Myocyte (in vitro differentiated cells): ENCODE data around the gene AZU1. TPM values are rescaled to one million over a fixed set of nuclear protein-coding genes. Genes with fewer than 3 reads are reported as not detected.
A peak's percentile ranks its signal among the peaks of the same experiment; 100 is the strongest.
"Not testable (repeated sequence)": the region's sequence is repeated elsewhere in the genome, so short reads cannot be mapped to it uniquely, and the experiment has no call there.

Source experiments
- DNase-seq: peaks from one replicate; pipeline ENCODE4 v3.0.0-alpha.2; 2012; ENCODE audit warnings: low read depth
- total RNA-seq: library from RNA; depleted of rRNA; stranded (reverse); fragments of >200 nt; gene quantifications from 2 replicates; pipeline ENCODE4 v1.2.3, GENCODE V29; 2014

The AZU1 gene
- total RNA-seq, 1 donor from 2014 or later: not detected

DNA sequence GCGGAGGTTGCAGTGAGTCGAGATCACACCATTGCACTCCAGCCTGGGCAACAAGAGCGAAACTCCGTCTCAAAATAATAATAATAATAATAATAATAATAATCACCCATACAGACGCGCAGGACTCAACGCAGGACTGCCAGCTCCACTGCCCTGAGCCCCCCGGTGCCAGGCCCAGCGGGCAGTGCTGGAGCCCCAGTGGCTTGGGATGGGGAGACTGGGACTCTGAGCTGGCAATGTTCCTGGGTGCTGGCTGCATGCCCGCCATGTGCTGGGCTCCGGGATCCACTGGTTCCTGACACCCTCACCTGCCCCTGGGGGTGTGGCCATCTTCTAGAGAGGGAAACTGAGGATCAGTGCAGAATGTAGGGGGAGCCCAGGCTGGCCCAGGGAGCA is 325 bp upstream of the AZU1 start:
- no peak for DNase-seq

DNA sequence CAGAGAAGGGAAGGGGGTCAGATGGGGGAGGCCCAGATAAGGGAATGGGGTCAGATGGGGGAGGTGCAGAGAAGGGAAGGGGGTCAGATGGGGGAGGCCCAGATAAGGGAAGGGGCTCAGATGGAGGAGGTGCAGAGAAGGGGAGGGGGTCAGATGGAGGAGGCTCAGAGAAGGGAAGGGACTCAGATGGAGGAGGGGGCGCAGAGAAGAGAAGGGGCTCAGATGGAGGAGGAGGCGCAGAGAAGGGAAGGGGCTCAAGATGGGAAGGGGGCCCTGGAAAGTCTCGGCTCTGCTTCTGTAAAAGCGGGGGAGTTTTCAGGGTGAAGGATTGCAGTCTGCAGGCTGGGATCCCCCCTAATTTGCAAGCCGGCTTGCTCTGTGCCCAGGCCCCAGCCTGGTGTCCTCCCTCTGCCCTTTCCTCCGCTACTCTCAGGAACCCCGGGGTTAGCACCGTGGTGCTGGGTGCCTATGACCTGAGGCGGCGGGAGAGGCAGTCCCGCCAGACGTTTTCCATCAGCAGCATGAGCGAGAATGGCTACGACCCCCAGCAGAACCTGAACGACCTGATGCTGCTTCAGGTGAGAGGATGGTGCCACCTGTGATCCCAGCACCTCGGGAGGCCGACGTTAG is 1.6 kb downstream of the AZU1 start:
- DNase-seq: no peak

DNA sequence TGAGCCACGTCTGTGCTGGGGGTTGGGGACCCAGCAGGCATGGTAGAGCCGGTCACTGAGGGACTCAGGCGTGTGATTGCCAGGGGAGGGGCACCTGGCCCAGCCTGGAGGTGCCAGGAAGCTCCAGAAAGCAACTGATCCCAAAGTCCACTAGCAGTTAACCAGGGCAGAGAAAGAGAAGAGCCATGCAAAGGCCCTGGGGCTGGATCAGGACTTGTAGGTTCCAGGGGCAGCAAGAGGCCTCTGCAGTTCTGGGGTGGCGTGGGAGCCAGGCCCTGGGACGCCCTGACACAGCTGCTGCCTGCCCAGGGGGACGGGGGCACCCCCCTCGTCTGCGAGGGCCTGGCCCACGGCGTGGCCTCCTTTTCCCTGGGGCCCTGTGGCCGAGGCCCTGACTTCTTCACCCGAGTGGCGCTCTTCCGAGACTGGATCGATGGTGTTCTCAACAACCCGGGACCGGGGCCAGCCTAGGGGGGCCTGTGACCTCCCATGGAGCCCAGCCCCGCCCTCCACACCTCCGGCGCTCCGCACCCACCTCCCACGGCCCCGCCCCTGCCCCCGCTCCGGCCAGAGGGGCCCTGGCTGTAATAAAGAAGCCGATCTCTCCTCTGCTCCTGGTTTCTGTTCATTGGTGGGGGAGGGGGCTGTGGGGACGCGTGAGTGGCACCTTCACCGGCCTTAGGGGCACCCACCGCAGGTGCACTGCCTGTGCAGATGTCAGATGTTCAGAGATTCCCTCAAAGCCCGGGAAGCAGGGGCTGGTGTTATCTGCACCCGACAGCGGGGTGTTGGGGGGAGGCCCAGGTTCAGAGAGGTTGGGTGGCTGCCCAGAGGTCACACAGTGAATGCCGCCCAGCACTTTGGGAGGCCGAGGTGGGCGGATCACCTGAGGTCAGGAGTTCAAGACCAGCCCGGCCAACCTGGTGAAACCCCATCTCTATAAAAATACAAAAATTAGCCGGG is 4.1 kb downstream of the AZU1 start:
- no peak for DNase-seq

DNA sequence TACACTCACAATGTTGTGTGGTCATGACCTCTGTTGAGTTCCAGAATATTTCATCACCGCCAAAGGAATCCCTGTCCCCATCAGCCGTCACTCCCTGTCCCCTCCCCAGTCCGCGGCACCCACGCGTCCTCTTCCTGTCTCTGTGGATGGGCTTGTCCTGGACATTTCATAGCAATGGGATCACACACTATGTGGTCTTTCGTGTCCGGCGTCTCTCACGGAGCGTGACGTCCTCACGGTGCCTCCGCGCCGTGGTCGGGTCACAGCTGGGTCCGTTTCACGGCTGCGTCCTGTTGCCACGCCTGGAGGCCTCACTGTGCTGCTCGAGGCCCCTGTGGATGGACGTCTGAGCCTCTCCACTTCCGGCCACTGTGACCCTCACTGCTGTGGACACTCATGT is 6.6 kb downstream of the AZU1 start:
- no peak for DNase-seq

DNA sequence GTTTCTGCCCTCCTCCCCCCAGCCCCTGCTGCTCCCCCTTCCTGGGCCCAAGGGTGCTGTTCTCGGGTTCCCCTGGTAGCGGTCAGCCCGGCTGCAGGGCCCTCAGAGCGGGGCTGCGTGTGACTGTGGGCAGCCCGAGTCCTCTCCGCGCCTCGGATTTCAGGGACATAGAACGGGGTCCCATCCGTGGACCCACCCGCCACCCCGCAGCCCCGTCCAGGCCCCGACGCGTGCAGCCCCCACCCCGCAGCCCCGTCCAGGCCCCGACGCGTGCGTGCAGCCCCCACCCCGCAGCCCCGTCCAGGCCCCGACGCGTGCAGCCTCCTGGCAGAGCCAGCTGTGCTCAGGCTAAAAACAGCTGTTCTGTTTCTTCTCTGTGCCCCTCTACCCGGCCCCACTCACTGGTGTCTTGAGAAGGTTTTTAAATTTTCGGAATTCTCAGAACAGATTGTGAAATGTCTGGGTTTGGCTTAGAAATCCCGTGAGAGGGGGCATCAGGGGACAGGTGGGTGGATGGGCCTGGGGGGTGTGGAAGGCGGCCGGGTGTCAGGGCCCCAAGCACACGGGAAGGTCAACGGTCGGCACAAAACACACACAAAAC is 7.7 kb downstream of the AZU1 start:
- peak; percentile 42 for DNase-seq

DNA sequence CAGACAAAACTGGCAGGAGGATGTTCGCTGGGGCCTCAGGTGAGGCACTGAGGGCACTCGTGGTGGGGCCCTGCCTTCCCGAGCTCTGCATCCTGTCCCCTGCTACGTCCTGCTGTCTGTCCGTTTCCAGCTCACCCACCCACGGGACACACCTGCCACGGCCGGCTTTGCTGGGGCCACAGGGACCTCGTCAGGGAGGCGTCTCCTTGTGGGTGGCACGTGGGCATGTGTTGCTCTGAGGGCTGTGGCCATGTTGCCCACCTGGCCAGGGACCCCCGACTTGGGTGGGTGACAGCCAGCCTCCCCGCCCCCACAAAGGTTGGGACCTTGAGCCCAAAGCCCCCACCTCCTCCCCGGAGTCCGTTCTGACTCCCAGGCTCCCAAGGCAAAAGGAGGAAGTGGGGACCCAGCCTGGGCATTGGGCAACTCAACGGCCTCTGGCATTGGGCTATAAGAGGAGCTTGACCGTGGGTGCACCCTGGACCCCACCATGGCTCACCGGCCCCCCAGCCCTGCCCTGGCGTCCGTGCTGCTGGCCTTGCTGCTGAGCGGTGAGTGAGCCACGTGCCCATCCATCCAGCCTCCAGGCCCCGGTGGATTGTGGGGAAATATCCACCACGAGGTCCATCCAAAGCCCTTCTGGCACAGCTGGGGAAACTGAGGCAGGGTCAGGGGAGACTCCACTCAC is 13.0 kb downstream of the AZU1 start, which contains the start of gene PRTN3:
Gene PRTN3 (plus strand): TSS at position 481 of the 688 bp plus-strand sequence. CDS start 10 bp downstream, at position 491.
- DNase-seq: no peak

DNA sequence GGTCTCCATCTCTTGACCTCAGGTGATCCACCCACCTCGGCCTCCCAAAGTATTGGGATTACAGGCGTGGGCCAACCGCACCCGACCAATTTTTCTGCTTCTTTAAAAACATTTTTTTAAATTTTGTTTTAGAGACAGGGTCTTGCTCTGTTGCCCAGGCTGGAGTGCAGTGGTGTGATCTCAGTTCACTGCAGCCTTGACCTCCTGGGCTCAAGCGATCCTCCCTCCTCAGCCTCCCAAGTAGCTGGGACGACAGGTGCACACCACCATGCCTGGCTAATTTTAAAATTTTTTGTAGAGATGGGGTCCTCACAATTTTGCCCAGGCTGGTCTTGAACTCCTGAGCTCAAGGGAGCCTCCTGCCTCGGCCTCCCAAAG is 15.2 kb downstream of the AZU1 start:
- DNase-seq: not testable (repeated sequence)

DNA sequence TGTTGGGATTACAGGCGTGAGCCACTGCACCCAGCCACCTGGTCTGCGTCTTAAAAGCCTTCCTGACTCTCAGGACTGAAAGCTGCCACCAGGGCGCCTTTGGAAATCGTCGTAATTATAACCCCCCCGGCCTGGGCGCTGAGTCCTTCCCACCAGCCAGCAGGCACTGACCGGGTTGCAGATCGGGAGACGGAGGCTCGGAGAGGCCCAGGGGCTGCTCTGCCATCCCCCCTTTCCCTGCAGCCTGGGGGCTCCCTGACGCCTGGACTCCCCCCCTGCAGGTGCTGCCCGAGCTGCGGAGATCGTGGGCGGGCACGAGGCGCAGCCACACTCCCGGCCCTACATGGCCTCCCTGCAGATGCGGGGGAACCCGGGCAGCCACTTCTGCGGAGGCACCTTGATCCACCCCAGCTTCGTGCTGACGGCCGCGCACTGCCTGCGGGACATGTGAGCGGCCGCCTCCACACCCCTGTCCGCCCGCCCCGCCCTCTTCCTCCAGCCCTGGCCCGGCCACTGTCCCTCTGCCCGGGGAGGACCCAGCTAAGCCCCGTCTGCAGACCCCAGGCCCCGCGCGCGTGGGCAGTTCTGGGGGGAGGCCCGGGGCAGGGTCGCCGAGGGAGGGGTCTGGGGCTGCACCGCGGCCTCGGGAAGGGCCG is 15.7 kb downstream of the AZU1 start:
- DNase-seq: no peak

DNA sequence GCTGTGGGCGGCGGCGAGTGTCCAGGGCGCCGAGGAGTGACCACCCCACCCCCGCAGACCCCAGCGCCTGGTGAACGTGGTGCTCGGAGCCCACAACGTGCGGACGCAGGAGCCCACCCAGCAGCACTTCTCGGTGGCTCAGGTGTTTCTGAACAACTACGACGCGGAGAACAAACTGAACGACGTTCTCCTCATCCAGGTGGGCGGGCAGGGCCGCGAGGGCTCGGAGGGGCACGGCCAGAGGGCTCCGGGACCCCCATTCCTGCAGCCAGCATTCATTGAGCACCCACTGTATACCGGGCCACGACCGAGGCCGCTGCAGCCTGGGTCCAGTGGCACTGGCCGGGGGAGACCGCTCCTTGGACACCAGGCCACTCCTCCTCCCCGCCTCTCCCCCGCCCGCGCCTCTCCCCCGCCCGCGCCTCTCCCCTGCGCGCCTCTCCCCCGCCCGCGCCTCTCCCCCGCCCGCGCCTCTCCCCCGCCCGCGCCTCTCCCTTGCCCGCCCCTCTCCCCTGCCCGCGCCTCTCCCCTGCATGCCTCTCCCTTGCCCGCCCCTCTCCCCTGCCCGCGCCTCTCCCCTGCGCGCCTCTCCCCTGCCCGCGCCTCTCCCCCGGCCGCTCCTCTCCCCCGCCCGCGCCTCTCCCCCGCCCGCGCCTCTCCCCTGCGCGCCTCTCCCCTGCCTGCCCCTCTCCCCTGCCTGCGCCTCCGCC is 16.4 kb downstream of the AZU1 start:
- no peak for DNase-seq

DNA sequence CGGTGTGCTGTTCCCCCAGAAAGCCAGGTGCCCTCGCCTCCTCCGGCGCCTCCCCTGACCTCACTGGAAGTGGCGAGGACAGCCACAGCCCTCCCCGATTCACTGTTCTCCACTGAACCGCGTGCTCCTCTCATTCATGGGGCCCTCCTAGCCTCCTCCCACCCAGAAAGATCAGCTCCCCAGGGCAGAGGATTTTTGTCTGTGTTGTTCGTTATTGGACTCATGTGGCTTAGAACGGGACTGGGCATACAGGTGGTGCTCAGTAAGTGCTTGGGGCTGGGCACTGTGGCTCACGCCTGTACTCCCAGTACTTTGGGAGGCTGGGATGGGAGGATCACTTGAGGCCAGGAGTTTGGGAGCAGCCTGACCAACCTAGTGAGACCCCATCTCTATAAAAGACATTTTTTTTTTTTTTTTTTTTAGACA is 16.9 kb downstream of the AZU1 start:
- no peak for DNase-seq

DNA sequence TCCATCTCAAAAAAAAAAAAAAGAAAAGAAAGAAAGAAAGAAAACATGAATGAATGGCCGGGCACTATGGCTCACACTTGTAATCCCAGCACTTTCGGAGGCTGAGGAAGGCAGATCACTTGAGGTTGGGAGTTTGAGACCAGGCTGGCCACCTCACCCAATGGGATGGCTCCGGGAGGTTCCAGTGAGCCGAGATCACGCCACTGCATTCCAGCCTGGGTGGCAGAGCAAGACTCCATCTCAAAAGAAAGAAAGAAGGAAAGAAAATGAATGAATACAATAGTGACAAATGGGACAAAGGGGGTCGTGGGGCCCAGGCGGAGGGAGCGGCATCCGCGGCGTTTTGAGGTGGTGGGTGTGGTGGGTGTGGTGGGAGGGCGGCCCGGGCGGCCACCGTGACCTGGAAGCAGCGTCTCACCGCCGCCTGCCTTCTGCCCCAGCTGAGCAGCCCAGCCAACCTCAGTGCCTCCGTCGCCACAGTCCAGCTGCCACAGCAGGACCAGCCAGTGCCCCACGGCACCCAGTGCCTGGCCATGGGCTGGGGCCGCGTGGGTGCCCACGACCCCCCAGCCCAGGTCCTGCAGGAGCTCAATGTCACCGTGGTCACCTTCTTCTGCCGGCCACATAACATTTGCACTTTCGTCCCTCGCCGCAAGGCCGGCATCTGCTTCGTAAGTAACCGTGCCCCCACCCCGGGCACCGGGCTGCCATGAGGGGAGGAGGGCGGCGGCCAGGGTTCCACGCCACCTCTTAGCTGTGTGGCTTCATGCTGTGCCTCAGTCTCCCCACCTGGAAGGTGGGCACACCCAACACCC is 18.3 kb downstream of the AZU1 start:
- DNase-seq: no peak

DNA sequence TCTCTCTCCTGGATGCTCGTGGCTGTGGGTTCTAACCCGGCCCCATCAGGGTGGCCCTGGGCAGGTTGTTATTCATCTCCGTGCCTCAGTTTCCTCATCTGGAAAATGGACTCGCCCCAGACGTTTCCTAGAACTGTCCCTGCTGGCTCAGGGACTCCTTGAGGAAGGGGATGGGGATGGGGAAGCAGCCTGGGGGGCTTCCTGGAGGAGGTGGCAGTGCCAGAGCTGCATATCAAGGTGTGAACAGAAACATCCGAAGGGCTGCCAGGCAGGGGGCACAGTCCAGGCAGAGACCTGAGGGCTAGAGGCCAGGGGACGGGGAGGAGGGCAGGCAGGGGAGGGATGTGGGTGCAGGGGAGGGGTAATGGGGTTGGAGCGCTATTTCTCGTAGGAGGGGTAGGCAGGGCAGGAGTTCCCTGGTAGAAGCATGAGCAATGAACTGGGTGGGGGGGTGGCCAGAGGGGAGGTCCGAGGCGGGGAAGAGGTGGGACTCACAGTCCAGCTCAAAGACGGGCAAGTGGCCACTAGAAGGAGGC is 20.8 kb downstream of the AZU1 start:
- DNase-seq: no peak

DNA sequence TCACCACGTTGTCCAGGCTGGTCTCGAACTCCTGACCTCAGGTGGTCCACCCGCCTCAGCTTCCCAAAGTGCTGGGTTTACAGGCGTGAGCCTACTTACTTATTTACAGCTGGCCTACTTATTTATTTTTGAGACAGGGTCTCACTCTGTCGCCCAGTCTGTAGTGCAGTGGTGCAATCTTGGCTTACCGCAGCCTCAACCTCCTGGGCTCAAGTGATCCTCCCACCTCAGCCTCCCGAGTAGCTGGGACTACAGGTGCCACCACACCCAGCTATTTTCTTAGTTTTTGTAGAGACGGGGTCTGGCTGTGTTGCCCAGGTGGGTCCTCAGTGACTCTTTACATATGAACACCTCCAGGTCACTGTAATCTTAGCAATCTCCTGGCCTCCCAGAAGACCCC is 21.6 kb downstream of the AZU1 start:
- DNase-seq: not testable (repeated sequence)

DNA sequence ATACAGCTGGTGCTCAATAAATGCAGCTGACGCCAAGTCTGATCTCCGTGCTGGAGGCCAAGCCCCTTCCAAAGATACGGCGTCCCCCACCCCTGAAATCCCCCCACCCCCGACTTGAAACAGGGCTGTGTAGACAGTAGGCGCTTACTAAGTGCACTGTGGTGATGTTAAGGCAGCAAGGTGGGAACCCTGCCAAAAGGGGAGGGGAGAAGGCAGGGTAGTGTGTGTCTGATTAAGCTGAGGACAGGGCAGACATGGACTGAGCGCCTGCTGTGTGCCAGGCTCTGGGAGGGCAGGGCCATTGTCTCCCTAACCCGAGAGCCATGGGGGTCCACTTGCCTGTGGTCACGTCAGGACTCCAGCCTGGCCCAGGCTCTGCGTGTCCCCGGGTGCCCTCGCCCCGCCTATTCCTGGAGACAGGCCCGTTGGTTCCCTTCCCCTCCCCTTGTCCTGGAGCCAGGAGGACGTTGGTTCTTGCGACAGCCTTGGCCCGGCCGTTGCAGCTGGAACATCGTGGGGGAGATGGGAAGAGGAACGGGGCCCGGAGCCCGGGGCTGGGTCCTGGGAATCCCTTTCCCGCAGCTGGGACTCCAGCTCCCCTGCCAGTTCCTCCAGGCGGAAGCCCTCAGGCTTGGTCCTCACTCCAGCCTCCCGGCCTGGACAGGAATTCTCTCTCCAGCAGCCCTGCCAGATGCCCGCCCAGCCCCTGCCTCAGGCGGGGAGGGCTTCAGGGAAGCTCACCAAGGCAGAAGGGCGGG is 22.8 kb downstream of the AZU1 start:
- peak; percentile 85 for DNase-seq

DNA sequence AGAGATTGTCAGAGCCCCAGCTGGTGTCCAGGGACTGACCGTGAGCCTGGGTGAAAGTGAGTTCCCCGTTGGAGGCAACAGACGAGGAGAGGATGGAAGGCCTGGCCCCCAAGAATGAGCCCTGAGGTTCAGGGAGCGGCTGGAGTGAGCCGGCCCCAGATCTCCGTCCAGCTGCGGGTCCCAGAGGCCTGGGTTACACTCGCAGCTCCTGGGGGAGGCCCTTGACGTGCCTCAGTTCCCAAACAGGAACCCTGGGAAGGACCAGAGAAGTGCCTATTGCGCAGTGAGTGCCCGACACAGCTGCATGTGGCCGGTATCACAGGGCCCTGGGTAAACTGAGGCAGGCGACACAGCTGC is 23.3 kb downstream of the AZU1 start:
- DNase-seq: no peak

DNA sequence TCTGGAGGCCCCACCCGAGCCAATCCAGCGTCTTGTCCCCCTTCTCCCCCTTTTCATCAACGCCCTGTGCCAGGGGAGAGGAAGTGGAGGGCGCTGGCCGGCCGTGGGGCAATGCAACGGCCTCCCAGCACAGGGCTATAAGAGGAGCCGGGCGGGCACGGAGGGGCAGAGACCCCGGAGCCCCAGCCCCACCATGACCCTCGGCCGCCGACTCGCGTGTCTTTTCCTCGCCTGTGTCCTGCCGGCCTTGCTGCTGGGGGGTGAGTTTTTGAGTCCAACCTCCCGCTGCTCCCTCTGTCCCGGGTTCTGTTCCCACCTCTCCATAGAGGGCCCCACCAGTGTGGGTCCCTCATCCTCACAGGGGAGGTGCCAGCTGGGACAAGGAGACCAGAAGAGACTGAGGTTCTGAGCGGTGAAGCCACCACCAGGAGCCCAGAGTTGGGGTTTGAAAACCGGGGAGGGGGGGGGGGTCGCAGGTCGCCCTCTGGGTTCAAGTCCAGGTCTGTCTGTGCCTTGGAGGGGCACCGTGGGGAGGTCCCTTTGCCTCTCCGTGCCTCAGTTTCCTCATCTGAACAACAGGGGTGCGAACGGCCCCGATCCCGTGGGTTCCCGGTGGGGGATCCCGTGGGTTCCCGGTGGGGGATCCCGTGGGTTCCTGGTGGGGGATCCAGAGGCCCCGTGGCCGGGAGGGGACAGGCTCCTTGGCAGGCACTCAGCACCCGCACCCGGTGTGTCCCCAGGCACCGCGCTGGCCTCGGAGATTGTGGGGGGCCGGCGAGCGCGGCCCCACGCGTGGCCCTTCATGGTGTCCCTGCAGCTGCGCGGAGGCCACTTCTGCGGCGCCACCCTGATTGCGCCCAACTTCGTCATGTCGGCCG is 24.7 kb downstream of the AZU1 start, which contains the start of gene ELANE:
Gene ELANE (plus strand): TSS at position 168 of the 878 bp plus-strand sequence. CDS start 26 bp downstream, at position 194.
- no peak for DNase-seq

DNA sequence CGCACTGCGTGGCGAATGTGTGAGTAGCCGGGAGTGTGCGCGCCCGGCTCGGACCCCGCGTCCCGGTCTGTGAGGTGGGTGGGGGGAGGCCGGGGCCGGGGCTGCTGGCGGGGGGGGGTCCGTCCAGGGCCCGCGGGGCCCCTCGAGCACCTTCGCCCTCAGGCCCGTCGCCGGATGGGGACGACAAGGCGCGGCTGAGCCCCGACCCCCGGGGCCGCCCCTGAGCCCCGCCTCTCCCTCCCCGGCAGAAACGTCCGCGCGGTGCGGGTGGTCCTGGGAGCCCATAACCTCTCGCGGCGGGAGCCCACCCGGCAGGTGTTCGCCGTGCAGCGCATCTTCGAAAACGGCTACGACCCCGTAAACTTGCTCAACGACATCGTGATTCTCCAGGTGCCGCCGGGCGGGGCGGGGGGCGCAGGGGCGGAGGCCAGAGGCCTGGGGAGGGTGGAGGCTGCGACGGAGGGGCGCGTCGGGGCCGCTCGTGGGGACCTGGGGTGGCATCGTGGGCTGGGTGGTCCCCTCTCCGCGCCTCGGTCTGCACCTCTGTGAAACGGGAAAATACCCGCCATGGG is 25.5 kb downstream of the AZU1 start:
- no peak for DNase-seq
